ENCODE results near the gene SEMA4B. TPM values are rescaled to one million over a fixed set of nuclear protein-coding genes. Genes with fewer than 3 reads are reported as not detected.

SEMA4B gene
- total and polyA plus RNA-seq, 2 experiments from 2014 or later, result 16.7 to 48.2 TPM

DNA sequence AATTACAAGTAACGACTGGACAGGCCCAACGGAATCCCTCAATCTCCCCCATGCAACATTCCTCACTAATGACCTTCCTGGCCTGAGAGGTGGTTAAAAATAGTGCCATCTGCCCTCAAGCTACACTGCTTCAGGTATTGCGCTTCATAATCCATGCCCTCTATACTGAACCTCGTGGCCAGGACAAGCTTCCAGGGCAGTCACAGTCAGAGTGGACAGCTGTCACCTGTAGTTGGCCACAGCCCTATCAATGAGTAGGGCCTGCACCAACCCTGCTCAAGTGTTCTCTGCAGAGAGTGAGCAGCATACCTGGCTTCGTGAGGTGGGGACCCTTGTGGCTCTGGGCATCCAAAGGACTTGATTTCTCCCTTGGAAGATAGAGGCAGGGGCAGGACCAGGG is 46.9 kb upstream of the SEMA4B start:
- no peak overlapping the region for H3K27ac Mint-ChIP-seq
- no peaks in the 10 kb centered on the region for H3K36me3 Mint-ChIP-seq (ENCODE audit: low read depth)
- H3K4me1 ChIP-seq (ENCODE audit: insufficient read depth), result peaks cover 20% of the 10 kb centered on the region
- no peak for TF ChIP-seq EZH2phosphoT487 (IDR thresholded peaks at IDR 0.05; ENCODE audit: unreplicated experiment)
- TF ChIP-seq EZH2 (IDR thresholded peaks at IDR 0.05; ENCODE audit: low read depth, unreplicated experiment), result no peak
- TF ChIP-seq CREB1 (CRISPR knock-in tag; IDR thresholded peaks at IDR 0.05; ENCODE audit: low read depth), result no peak
- TF ChIP-seq ZNF114 (CRISPR knock-in tag; IDR thresholded peaks at IDR 0.05), result no peak
- TF ChIP-seq, protein P1, sequence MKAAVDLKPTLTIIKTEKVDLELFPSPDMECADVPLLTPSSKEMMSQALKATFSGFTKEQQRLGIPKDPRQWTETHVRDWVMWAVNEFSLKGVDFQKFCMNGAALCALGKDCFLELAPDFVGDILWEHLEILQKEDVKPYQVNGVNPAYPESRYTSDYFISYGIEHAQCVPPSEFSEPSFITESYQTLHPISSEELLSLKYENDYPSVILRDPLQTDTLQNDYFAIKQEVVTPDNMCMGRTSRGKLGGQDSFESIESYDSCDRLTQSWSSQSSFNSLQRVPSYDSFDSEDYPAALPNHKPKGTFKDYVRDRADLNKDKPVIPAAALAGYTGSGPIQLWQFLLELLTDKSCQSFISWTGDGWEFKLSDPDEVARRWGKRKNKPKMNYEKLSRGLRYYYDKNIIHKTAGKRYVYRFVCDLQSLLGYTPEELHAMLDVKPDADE (IDR thresholded peaks at IDR 0.05), result no peak
- TF ChIP-seq, protein P2, sequence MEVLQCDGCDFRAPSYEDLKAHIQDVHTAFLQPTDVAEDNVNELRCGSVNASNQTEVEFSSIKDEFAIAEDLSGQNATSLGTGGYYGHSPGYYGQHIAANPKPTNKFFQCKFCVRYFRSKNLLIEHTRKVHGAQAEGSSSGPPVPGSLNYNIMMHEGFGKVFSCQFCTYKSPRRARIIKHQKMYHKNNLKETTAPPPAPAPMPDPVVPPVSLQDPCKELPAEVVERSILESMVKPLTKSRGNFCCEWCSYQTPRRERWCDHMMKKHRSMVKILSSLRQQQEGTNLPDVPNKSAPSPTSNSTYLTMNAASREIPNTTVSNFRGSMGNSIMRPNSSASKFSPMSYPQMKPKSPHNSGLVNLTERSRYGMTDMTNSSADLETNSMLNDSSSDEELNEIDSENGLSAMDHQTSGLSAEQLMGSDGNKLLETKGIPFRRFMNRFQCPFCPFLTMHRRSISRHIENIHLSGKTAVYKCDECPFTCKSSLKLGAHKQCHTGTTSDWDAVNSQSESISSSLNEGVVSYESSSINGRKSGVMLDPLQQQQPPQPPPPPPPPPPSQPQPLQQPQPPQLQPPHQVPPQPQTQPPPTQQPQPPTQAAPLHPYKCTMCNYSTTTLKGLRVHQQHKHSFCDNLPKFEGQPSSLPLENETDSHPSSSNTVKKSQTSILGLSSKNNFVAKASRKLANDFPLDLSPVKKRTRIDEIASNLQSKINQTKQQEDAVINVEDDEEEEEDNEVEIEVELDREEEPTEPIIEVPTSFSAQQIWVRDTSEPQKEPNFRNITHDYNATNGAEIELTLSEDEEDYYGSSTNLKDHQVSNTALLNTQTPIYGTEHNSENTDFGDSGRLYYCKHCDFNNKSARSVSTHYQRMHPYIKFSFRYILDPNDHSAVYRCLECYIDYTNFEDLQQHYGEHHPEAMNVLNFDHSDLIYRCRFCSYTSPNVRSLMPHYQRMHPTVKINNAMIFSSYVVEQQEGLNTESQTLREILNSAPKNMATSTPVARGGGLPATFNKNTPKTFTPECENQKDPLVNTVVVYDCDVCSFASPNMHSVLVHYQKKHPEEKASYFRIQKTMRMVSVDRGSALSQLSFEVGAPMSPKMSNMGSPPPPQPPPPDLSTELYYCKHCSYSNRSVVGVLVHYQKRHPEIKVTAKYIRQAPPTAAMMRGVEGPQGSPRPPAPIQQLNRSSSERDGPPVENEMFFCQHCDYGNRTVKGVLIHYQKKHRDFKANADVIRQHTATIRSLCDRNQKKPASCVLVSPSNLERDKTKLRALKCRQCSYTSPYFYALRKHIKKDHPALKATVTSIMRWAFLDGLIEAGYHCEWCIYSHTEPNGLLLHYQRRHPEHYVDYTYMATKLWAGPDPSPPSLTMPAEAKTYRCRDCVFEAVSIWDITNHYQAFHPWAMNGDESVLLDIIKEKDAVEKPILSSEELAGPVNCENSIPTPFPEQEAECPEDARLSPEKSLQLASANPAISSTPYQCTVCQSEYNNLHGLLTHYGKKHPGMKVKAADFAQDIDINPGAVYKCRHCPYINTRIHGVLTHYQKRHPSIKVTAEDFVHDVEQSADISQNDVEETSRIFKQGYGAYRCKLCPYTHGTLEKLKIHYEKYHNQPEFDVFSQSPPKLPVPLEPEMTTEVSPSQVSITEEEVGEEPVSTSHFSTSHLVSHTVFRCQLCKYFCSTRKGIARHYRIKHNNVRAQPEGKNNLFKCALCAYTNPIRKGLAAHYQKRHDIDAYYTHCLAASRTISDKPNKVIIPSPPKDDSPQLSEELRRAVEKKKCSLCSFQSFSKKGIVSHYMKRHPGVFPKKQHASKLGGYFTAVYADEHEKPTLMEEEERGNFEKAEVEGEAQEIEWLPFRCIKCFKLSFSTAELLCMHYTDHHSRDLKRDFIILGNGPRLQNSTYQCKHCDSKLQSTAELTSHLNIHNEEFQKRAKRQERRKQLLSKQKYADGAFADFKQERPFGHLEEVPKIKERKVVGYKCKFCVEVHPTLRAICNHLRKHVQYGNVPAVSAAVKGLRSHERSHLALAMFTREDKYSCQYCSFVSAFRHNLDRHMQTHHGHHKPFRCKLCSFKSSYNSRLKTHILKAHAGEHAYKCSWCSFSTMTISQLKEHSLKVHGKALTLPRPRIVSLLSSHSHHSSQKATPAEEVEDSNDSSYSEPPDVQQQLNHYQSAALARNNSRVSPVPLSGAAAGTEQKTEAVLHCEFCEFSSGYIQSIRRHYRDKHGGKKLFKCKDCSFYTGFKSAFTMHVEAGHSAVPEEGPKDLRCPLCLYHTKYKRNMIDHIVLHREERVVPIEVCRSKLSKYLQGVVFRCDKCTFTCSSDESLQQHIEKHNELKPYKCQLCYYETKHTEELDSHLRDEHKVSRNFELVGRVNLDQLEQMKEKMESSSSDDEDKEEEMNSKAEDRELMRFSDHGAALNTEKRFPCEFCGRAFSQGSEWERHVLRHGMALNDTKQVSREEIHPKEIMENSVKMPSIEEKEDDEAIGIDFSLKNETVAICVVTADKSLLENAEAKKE (CRISPR knock-in tag; IDR thresholded peaks at IDR 0.05), result no peak
- TF ChIP-seq ZNF331 (CRISPR knock-in tag; IDR thresholded peaks at IDR 0.05; ENCODE audit: low read depth), result no peak
- TF ChIP-seq, protein P3, sequence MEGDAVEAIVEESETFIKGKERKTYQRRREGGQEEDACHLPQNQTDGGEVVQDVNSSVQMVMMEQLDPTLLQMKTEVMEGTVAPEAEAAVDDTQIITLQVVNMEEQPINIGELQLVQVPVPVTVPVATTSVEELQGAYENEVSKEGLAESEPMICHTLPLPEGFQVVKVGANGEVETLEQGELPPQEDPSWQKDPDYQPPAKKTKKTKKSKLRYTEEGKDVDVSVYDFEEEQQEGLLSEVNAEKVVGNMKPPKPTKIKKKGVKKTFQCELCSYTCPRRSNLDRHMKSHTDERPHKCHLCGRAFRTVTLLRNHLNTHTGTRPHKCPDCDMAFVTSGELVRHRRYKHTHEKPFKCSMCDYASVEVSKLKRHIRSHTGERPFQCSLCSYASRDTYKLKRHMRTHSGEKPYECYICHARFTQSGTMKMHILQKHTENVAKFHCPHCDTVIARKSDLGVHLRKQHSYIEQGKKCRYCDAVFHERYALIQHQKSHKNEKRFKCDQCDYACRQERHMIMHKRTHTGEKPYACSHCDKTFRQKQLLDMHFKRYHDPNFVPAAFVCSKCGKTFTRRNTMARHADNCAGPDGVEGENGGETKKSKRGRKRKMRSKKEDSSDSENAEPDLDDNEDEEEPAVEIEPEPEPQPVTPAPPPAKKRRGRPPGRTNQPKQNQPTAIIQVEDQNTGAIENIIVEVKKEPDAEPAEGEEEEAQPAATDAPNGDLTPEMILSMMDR (conservative IDR thresholded peaks at IDR 0.05; ENCODE audit: low read depth in 2 of 2), result no peak
- no peak for TF ChIP-seq JUNB (IDR thresholded peaks at IDR 0.05; ENCODE audit: unreplicated experiment)
- TF ChIP-seq POLR2AphosphoS5 (IDR thresholded peaks at IDR 0.05; ENCODE audit: low read depth), result no peak
- TF ChIP-seq STAT1 (IDR thresholded peaks at IDR 0.05; ENCODE audit: unreplicated experiment), result no peak
- TF ChIP-seq, protein P4, sequence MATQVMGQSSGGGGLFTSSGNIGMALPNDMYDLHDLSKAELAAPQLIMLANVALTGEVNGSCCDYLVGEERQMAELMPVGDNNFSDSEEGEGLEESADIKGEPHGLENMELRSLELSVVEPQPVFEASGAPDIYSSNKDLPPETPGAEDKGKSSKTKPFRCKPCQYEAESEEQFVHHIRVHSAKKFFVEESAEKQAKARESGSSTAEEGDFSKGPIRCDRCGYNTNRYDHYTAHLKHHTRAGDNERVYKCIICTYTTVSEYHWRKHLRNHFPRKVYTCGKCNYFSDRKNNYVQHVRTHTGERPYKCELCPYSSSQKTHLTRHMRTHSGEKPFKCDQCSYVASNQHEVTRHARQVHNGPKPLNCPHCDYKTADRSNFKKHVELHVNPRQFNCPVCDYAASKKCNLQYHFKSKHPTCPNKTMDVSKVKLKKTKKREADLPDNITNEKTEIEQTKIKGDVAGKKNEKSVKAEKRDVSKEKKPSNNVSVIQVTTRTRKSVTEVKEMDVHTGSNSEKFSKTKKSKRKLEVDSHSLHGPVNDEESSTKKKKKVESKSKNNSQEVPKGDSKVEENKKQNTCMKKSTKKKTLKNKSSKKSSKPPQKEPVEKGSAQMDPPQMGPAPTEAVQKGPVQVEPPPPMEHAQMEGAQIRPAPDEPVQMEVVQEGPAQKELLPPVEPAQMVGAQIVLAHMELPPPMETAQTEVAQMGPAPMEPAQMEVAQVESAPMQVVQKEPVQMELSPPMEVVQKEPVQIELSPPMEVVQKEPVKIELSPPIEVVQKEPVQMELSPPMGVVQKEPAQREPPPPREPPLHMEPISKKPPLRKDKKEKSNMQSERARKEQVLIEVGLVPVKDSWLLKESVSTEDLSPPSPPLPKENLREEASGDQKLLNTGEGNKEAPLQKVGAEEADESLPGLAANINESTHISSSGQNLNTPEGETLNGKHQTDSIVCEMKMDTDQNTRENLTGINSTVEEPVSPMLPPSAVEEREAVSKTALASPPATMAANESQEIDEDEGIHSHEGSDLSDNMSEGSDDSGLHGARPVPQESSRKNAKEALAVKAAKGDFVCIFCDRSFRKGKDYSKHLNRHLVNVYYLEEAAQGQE (IDR thresholded peaks at IDR 0.05; ENCODE audit: unreplicated experiment), result no peak
- no peak for TF ChIP-seq NANOG (IDR thresholded peaks at IDR 0.05; ENCODE audit: borderline replicate concordance)
- no peak overlapping the region for H3K4me3 ChIP-seq
- H3K27me3 Mint-ChIP-seq (ENCODE audit: insufficient read depth, low read depth, poor library complexity), result peaks cover 14% of the 10 kb centered on the region
- no peaks in the 10 kb centered on the region for H3K79me2 ChIP-seq (replicated peaks; ENCODE audit: insufficient read depth)
- H3K4me3 Mint-ChIP-seq, result no peak overlapping the region
- no peaks in the 10 kb centered on the region for H3K9me2 ChIP-seq (ENCODE audit: insufficient read depth)
- H2AFZ ChIP-seq, result no peak overlapping the region
- ATAC-seq (no peak), DNase-seq (ENCODE audit: low spot score) (no peak)
- H4K20me1 ChIP-seq (replicated peaks; ENCODE audit: insufficient read depth), result no peaks in the 10 kb centered on the region
- H3K36me3 ChIP-seq (ENCODE audit: insufficient read depth), result no peaks in the 10 kb centered on the region
- H3K27me3 ChIP-seq (ENCODE audit: insufficient read depth), result no peaks in the 10 kb centered on the region
- peaks cover 36% of the 10 kb centered on the region for H3K4me1 Mint-ChIP-seq
- no peak overlapping the region for H3K27ac ChIP-seq (ENCODE audit: low read depth)
- no peak overlapping the region for H3K4me2 ChIP-seq
- no peaks in the 10 kb centered on the region; the same call in 2 of the 3 replicates for H3K9me3 Mint-ChIP-seq
- 0 out of 2 replicates have a peak, but pooled peaks cover 9% of the 10 kb centered on the region for H3F3A ChIP-seq (replicated peaks; ENCODE audit: low read depth)

Measured in GM23338 (cell line).